Subcutaneous adipose tissue (tissue), 4 donors: ENCODE results near the gene GLT6D1. TPM values are rescaled to one million over a fixed set of nuclear protein-coding genes. Genes with fewer than 3 reads are reported as not detected.

Experiments
- CTCF ChIP-seq: fragments of 450-650 bp; IDR thresholded peaks from one replicate; pipeline ENCODE4 v1.5.1; 2016; ENCODE audit warnings: low read depth, mild to moderate bottlenecking, control low read depth, antibody characterized with exemption, moderate library complexity
- total RNA-seq, 4 donors: library from RNA; depleted of rRNA; stranded (reverse); fragments of >200 nt; gene quantifications; one replicate each; pipeline ENCODE4 v1.1.0, GENCODE V29; 2016

The GLT6D1 gene
- not detected for total RNA-seq

GRCh38 chr9:135639196-135639595 lies at the start of gene GLT6D1:
Gene GLT6D1 (minus strand): TSS chr9:135639540. CDS start chr9:135639187, 353 bp downstream.
- TF ChIP-seq CTCF: no peak

- no peak for TF ChIP-seq CTCF
These were observed 49.7 kb upstream of the GLT6D1 start for GRCh38 chr9:135689011-135689410.

- TF ChIP-seq CTCF: no peak
These were observed 47.9 kb upstream of the GLT6D1 start for GRCh38 chr9:135687216-135687615.

DNA sequence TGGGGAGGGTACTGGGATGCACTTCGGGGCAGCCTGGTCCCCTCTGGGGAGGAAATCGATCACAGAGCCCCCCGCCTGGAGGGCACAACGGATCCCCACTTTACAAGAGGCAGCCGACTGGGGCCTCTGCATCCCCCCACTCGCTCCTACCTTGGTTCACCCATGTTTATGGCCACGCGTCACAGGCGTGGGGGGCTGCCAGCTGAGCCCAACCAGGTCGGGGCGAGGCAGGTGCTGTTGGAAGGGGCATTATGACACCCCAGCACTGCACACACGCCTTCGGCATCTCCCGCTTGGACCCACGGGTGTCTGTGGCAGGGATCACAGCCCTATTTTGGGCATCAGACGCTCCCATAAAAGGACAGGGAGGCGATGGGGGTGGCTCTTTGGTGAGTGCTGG lies 45.4 kb upstream of the GLT6D1 start:
- TF ChIP-seq CTCF: no peak

GRCh38 chr9:135683401-135684034 lies 44.2 kb upstream of the GLT6D1 start:
- no peak for TF ChIP-seq CTCF

DNA sequence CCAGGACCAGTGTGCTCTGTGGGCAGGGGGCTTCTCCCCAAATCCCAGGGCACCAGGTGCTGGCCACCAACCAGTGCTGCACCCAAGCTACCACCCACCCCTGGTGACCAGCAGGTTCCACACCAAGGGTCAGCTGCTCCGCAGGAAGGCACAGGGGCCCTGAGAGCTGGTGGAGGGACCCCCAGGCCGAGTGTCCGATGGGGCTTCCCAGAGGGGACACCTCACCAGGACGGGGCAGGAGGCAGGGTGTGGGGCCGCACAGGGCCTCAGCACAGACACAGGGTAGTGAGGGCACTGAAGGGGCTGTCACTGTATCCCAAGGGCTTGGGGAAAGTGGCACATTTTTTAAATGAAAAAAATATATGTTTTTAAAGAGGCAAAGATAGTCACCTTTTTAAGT lies 41.8 kb upstream of the GLT6D1 start:
- TF ChIP-seq CTCF: no peak

- TF ChIP-seq CTCF: no peak
These were observed 40.7 kb upstream of the GLT6D1 start for GRCh38 chr9:135680056-135680455.
